Upper lobe of right lung (tissue), 1 donor: ENCODE data around the gene SOX18. TPM values are rescaled to one million over a fixed set of nuclear protein-coding genes. Genes with fewer than 3 reads are reported as not detected.

Experiments used
- ATAC-seq: fragments of 200-7000 bp; cut with Tn5 transposase; one replicate; pipeline ENCODE4 v1.9.1; 2020; ENCODE audit warnings: mild to moderate bottlenecking, moderate library complexity
- DNase-seq: peaks from one replicate; pipeline ENCODE4 v3.0.0-alpha.2; 2020
- H3K27ac ChIP-seq: fragments of 200-600 bp; one replicate; pipeline ENCODE4 v1.8.0; 2022
- H3K27me3 ChIP-seq: fragments of 200-600 bp; one replicate; pipeline ENCODE4 v1.8.0; 2022; ENCODE audit warnings: mild to moderate bottlenecking
- H3K36me3 ChIP-seq: fragments of 200-600 bp; one replicate; pipeline ENCODE4 v1.8.0; 2022
- H3K4me1 ChIP-seq: fragments of 200-600 bp; one replicate; pipeline ENCODE4 v1.8.0; 2022
- H3K4me3 ChIP-seq: fragments of 200-600 bp; one replicate; pipeline ENCODE4 v1.8.0; 2022; ENCODE audit warnings: mild to moderate bottlenecking
- H3K9me3 ChIP-seq: fragments of 200-600 bp; one replicate; pipeline ENCODE4 v1.8.0; 2022
- CTCF ChIP-seq: fragments of 200-600 bp; IDR thresholded peaks from one replicate; pipeline ENCODE4 v1.8.0; 2022; ENCODE audit warnings: antibody characterized with exemption
- intact Hi-C: fragments of 100-400 bp; cut with DNase I; formaldehyde crosslinking; loops from one replicate; pipeline ENCODE4 v1.11.0; 2022
- total RNA-seq: library from RNA; stranded (reverse); fragmentation: NEBNext Ultra II Directional; extraction: Animal tissue kit (Norgen Biotek cat#: 25700); gene quantifications from one replicate; pipeline ENCODE4 v1.2.1, GENCODE V29; 2021
- donor health status: DM: no; HTN: yes; CAD: no; lungs with severe emphysema.

The SOX18 gene
- total RNA-seq, 1 donor from 2014 or later = 135 TPM

DNA sequence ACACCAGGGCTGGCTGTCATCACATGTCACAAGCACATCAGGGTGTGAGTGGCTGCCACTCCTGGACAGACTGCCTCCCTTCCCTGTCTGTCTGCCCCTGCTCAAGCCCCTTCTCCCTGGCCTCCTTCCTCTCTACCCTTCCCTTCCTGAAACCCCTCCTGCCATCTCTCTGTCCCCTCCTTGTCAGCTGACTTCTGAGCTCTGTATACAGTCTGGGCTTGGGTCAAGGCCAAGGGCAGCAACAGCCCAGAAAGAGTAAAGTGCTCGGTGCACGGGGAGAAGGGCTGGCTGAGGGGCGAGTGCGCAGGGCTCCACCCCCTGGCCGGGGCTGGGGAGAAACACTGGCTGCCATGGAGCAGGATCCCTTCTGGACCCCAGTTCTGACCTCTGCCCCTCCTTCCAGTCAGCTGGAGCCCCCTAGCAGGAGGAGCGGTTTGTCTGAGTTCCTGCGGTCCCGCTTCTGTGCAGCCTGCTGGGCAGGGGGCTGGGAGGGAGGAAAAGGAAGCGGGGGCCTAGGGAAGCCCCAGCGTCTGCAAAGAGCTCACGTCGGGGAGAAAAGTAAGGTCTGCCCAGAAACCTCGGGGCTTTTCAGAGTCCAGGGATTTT is 32.8 kb upstream of the SOX18 start:
- H3K4me1 ChIP-seq = peaks cover 33% of the 10 kb centered on the region
- H3K4me3 ChIP-seq = no peak overlapping the region
- DNase-seq (no peak), ATAC-seq (no peak)
- H3K9me3 ChIP-seq = no peaks in the 10 kb centered on the region
- no peaks in the 10 kb centered on the region for H3K36me3 ChIP-seq
- intact Hi-C loops = no loop called here
- H3K27me3 ChIP-seq = peaks cover 27% of the 10 kb centered on the region
- H3K27ac ChIP-seq = no peak overlapping the region
- no peak for TF ChIP-seq CTCF

GRCh38 chr20:64081624-64081964 is 32.2 kb upstream of the SOX18 start:
- H3K27me3 ChIP-seq = peaks cover 25% of the 10 kb centered on the region
- intact Hi-C loops = no loop called here
- no peak overlapping the region for H3K4me3 ChIP-seq
- TF ChIP-seq CTCF = no peak
- DNase-seq (no peak), ATAC-seq (no peak)
- H3K27ac ChIP-seq = no peak overlapping the region
- no peaks in the 10 kb centered on the region for H3K36me3 ChIP-seq
- H3K9me3 ChIP-seq = no peaks in the 10 kb centered on the region
- H3K4me1 ChIP-seq = peaks cover 33% of the 10 kb centered on the region

GRCh38 chr20:64080813-64081623 is 31.6 kb upstream of the SOX18 start:
- Histone ChIP-seq H3K36me3 (no peaks in the 10 kb centered on the region), H3K9me3 (no peaks in the 10 kb centered on the region), H3K4me3 (peak overlapping the region; percentile 55), H3K27me3 (peaks cover 20% of the 10 kb centered on the region), H3K4me1 (peaks cover 33% of the 10 kb centered on the region), H3K27ac (peak overlapping the region; percentile 83)
- no peak for TF ChIP-seq CTCF
- ATAC-seq = no peak
- intact Hi-C loops = no loop called here
- no peak for DNase-seq

GRCh38 chr20:64080013-64080812 is 30.8 kb upstream of the SOX18 start, which contains the start of gene OPRL1:
OPRL1 (plus strand) TSS chr20:64080082; CDS start chr20:64092721, 12,639 bp downstream.
- H3K9me3 ChIP-seq = no peaks in the 10 kb centered on the region
- peak within 1 kb of the TSS; percentile 71 for H3K4me3 ChIP-seq
- peaks cover 13% of the 10 kb centered on the region for H3K27me3 ChIP-seq
- ATAC-seq (peak; percentile 0), DNase-seq (no peak)
- H3K27ac ChIP-seq = peak within 1 kb of the TSS; percentile 83
- peaks cover 33% of the 10 kb centered on the region for H3K4me1 ChIP-seq
- H3K36me3 ChIP-seq = no peaks in the 10 kb centered on the region
- intact Hi-C loops = no loop called here
- no peak for TF ChIP-seq CTCF

DNA sequence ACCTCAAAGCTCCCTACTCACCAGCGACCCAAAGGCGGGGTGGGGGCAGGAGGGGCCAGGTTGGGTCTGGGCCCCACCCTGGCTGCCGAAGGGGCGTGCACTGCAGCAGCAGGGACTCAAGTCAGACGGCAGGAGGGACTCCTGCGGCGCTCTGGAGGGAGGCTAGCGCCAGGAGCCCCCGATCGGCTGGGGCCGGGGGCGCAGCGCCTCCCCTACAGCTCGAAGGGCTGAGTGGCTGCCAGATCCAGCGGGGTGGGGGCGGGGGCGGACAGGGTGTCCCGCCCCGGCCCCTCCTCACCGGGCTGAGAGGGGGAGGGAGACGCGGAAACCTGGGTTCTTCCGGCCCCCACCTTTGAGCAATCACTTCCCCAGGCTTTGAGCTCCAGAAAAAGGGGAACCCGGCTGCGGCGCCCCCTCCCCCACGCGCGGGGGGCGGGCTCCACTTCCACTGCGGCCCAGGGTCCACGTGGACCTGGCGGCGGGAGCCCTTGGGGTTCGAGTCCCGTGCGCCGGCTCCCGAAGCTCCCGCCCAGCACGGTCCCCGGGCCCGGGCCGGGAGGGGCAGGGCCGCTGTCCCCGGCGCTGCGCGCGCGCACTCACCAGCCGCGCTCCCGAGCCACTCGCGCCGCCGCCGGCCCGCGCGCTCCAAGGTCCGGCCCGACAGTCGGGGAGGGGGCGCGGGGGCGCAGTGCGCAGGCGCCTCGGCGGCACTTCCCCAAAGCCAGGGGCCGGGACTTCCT is 30.0 kb upstream of the SOX18 start, which contains the start of gene RGS19:
Gene RGS19 (minus strand): TSS at position 246 of the 740 bp plus-strand sequence. CDS start 2,632 bp downstream, outside the sequence.
- Histone ChIP-seq H3K4me3 (peak within 1 kb of the TSS; percentile 71), H3K4me1 (peaks cover 31% of the 10 kb centered on the region), H3K27ac (peak within 1 kb of the TSS; percentile 83), H3K27me3 (peaks cover 6% of the 10 kb centered on the region), H3K9me3 (no peaks in the 10 kb centered on the region), H3K36me3 (no peaks in the 10 kb centered on the region)
- DNase-seq (peak; percentile 92), ATAC-seq (peak; percentile 68)
- intact Hi-C loops = no loop called here
- TF ChIP-seq CTCF = no peak
